ENCODE measurements around the gene CCNB2. TPM values are rescaled to one million over a fixed set of nuclear protein-coding genes. Genes with fewer than 3 reads are reported as not detected.
"Not testable (repeated sequence)": the region's sequence is repeated elsewhere in the genome, so short reads cannot be mapped to it uniquely, and the experiment has no call there.

The CCNB2 gene
- total and polyA plus RNA-seq, 9 of the 15 experiments (the other 6 are each of a cell fraction or from before 2014, with no cell fraction given): 84.8 to 266 (median 124) TPM

DNA sequence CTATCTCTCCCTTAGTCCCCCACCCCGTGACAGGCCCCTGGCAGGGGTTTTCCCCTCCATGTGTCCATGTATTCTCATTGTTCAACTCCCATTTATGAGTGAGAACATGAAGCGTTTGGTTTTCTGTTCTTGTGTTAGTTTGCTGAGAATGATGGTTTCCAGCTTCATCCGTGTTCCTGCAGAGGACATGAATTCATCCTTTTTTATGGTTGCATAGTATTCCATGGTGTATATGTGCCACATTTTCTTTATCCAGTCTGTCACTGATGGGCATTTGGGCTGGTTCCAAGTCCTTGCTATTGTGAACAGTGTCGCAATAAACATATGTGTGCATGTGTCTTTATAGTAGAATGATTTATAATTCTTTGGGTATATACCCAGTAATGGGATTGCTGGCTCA is 20.7 kb downstream of the CCNB2 start:
- H3K9me3 ChIP-seq (replicated peaks; ENCODE audit: control insufficient read depth, insufficient read depth, low read depth, low read length); ATAC-seq; H3K9ac ChIP-seq (ENCODE audit: insufficient read depth in 1 of 2, low read depth in 2 of 2, low read length in 2 of 2); H3K4me2 ChIP-seq (ENCODE audit: insufficient read depth, low read length); intact Hi-C loops (cut with micrococcal nuclease); BruUV-seq (replicated peaks); H3K4me3 ChIP-seq; H3K27me3 ChIP-seq (ENCODE audit: control insufficient read depth in 2 of 2, insufficient read depth in 2 of 2, low read length in 2 of 2); DNase-seq (ENCODE audit: extremely low read depth in 1 of 4, low spot score in 3 of 4); CTCF ChIA-PET (ENCODE audit: low intra/inter-chr PET ratio); H2AFZ ChIP-seq (ENCODE audit: low read depth, low read length); in situ Hi-C loops (cut with MboI); H3K4me1 ChIP-seq (replicated peaks in 1 of 2; ENCODE audit: control insufficient read depth in 2 of 2, insufficient read depth in 2 of 2, low read length in 2 of 2); H3K27ac ChIP-seq (ENCODE audit: extremely low read depth, low read depth, low read length); H4K20me1 ChIP-seq (replicated peaks; ENCODE audit: control insufficient read depth, insufficient read depth, low read length); H3K9me1 ChIP-seq (ENCODE audit: control insufficient read depth, insufficient read depth, low read length); FAIRE-seq; TF ChIP-seq CEBPG (CRISPR knock-in tag; IDR thresholded peaks at IDR 0.05): not testable (repeated sequence)
- POLR2A ChIA-PET: interaction anchor here (0.6 to 1.7 kb wide), 2 partner anchors 14 to 135 kb away, joined by 3 to 5 read pairs; no protein-coding TSS in a partner anchor
- TF ChIP-seq BCOR (IDR thresholded peaks at IDR 0.05) (peak; percentile 37; the same call in 1 of the 2 replicates), CEBPG (tag; conservative IDR thresholded peaks at IDR 0.05 in 1 of 2, IDR thresholded peaks at IDR 0.05 in 1 of 2) (0 out of 4 replicates have a peak, but pooled peaks of 1 of the 2 experiments have one; percentile 9), ZNF146 (CRISPR knock-in tag; IDR thresholded peaks at IDR 0.05; ENCODE audit: unreplicated experiment) (peak; percentile 81)
- peaks cover 50% of the 10 kb centered on the region for H3K36me3 ChIP-seq (ENCODE audit: control insufficient read depth, insufficient read depth, low read length)
- WGBS (ENCODE audit: insufficient coverage, low coverage, missing lambda C conversion rate): 97% methylated on average over 4 of the region's 4 CpGs
- H3K79me2 ChIP-seq (ENCODE audit: control insufficient read depth, insufficient read depth, low read length): peaks cover 21% of the 10 kb centered on the region

- in situ Hi-C loops (cut with MboI); H3K9ac ChIP-seq (ENCODE audit: insufficient read depth in 1 of 2, low read depth in 2 of 2, low read length in 2 of 2); POLR2A ChIA-PET; intact Hi-C loops (cut with micrococcal nuclease); H4K20me1 ChIP-seq (replicated peaks; ENCODE audit: control insufficient read depth, insufficient read depth, low read length); H3K27me3 ChIP-seq (ENCODE audit: control insufficient read depth in 2 of 2, insufficient read depth in 2 of 2, low read length in 2 of 2); H3K27ac ChIP-seq (ENCODE audit: extremely low read depth, low read depth, low read length); FAIRE-seq; H3K9me3 ChIP-seq (replicated peaks; ENCODE audit: control insufficient read depth, insufficient read depth, low read depth, low read length); H3K4me2 ChIP-seq (ENCODE audit: insufficient read depth, low read length); H3K9me1 ChIP-seq (ENCODE audit: control insufficient read depth, insufficient read depth, low read length); DNase-seq (ENCODE audit: extremely low read depth in 1 of 4, low spot score in 3 of 4); ATAC-seq; CTCF ChIA-PET (ENCODE audit: low intra/inter-chr PET ratio); H3K4me3 ChIP-seq; H3K4me1 ChIP-seq (replicated peaks in 1 of 2; ENCODE audit: control insufficient read depth in 2 of 2, insufficient read depth in 2 of 2, low read length in 2 of 2); H2AFZ ChIP-seq (ENCODE audit: low read depth, low read length): not testable (repeated sequence)
- peaks cover 21% of the 10 kb centered on the region for H3K79me2 ChIP-seq (ENCODE audit: control insufficient read depth, insufficient read depth, low read length)
- 8% methylated on average over 1 of the region's 1 CpG for WGBS (ENCODE audit: insufficient coverage, low coverage, missing lambda C conversion rate)
- H3K36me3 ChIP-seq (ENCODE audit: control insufficient read depth, insufficient read depth, low read length): peaks cover 58% of the 10 kb centered on the region
- TF ChIP-seq SMARCE1 (IDR thresholded peaks at IDR 0.05) (peak; percentile 84; the same call in 1 of the 2 replicates), MEF2D (tag; conservative IDR thresholded peaks at IDR 0.05; ENCODE audit: low read depth) (peak; percentile 96), ARID1B (IDR thresholded peaks at IDR 0.05) (0 out of 2 replicates have a peak, but pooled peaks have one; percentile 22), ATF7 (IDR thresholded peaks at IDR 0.05) (peak; percentile 78), FOXA3 (CRISPR knock-in tag; conservative IDR thresholded peaks at IDR 0.05 in 1 of 2, IDR thresholded peaks at IDR 0.05 in 1 of 2) (peak in 1 of 2 experiments; percentile 55; a peak in 1 of 4 replicates), SPI1 (IDR thresholded peaks at IDR 0.05; ENCODE audit: borderline replicate concordance, low read depth, low read length) (peak; percentile 69; the same call in 1 of the 2 replicates)
- TSS peak; percentile 11 for BruUV-seq (replicated peaks)
Measured at GRCh38 chr15:59127255-59127654, 22.3 kb downstream of the CCNB2 start.
